GM12874 (cell line): Measurements from ENCODE around the gene OR6C3.

ENCODE experiments used
- TF ChIP-seq, protein P1 (sequence below): IDR thresholded peaks from 2 replicates; pipeline ENCODE4 v1.5.1; 2011; ENCODE audit warnings: low read depth, mild to moderate bottlenecking, control low read depth, low read length, moderate library complexity; ENCODE audit not compliant: insufficient read depth

The OR6C3 gene

DNA sequence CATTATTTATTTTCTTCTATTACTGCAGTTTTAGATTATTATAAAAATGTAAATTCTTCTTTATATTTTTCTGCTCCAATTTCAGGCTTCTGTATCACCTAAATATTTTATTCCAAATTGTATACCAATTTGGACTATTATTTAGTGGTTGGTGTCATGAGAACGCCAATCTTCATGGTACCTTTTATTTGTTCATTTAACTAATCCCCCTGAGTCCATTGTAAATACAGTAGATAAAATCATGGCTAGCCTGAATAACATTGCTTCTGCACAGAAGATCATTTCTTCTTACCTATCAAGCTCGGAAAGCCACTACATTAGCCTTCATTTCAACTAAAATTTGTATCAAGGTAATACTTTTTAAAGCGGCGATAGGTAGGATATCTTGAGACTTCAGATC is 32.1 kb downstream of the OR6C3 start, which contains the start of gene OR6C75:
TSS of gene OR6C75 (plus strand) at position 301 of the 400 bp plus-strand sequence. CDS start 2,136 bp downstream, outside the sequence.
- TF ChIP-seq, protein P1, sequence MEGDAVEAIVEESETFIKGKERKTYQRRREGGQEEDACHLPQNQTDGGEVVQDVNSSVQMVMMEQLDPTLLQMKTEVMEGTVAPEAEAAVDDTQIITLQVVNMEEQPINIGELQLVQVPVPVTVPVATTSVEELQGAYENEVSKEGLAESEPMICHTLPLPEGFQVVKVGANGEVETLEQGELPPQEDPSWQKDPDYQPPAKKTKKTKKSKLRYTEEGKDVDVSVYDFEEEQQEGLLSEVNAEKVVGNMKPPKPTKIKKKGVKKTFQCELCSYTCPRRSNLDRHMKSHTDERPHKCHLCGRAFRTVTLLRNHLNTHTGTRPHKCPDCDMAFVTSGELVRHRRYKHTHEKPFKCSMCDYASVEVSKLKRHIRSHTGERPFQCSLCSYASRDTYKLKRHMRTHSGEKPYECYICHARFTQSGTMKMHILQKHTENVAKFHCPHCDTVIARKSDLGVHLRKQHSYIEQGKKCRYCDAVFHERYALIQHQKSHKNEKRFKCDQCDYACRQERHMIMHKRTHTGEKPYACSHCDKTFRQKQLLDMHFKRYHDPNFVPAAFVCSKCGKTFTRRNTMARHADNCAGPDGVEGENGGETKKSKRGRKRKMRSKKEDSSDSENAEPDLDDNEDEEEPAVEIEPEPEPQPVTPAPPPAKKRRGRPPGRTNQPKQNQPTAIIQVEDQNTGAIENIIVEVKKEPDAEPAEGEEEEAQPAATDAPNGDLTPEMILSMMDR, result no peak

DNA sequence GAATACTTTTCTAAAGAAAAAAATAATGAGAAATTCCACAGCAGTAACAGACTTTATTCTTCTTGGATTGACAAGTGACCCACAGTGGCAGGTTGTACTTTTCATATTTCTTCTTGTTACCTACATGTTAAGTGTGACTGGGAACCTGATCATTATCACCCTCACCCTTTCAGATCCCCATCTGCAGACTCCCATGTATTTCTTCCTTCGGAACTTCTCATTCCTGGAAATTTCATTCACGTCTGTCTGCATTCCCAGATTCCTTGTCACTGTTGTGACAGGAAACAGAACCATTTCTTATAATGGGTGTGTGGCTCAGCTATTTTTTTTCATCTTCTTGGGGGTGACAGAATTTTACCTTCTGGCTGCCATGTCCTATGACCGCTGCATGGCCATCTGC is 34.5 kb downstream of the OR6C3 start:
- TF ChIP-seq, protein P1, result no peak

DNA sequence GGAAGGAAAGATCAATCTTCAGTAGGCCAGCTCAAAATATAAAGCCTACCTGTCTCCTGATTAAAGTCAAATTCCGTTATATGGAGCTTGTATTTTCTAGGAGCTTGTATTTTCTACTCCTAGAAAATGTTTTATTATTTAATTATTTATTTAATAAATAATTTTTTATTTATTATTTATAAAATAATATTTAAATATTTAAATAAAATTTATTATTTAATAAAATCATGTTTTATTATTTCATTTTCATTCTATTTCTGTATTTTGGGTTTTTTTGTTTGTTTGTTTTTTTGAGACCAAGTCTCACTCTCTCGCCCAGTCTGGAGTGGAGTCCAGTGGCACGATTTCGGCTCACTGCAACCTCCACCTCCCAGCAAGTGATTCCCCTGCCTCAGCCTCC is 42.0 kb downstream of the OR6C3 start:
- TF ChIP-seq, protein P1, result no peak
